Upper lobe of left lung (tissue), 4 donors: Measurements from ENCODE around the gene IL4.

Experiments used
- CTCF ChIP-seq, 6 experiments: fragments of 450-650 bp in 4 of 6; fragments of 200-600 bp in 2 of 6; sonication (generic) in 2 of 6; IDR thresholded peaks; one replicate each; pipeline ENCODE4 v1.5.1; 2016 to 2019; ENCODE audit warnings: antibody characterized with exemption in 6 of 6
- POLR2A ChIP-seq, 4 donors: fragments of 450-650 bp; IDR thresholded peaks; one replicate each; pipeline ENCODE4 v1.5.1; 2016 to 2017; ENCODE audit warnings: antibody characterized with exemption in 4 of 4, mild to moderate bottlenecking in 2 of 4
- POLR2AphosphoS5 ChIP-seq, 2 donors: sonication (generic); formaldehyde crosslinking; IDR thresholded peaks; one replicate each; pipeline ENCODE4 v1.5.1; 2017; ENCODE audit warnings: antibody characterized with exemption in 2 of 2

- TF ChIP-seq CTCF (IDR thresholded peaks at IDR 0.05) (no peak), POLR2AphosphoS5 (IDR thresholded peaks at IDR 0.05) (no peak), POLR2A (IDR thresholded peaks at IDR 0.05) (no peak)
Measured at GRCh38 chr5:132673488-132673887, 301 bp upstream of the IL4 start.
